Hepatocyte (in vitro differentiated cells): ENCODE measurements around the gene ERCC1. TPM values are rescaled to one million over a fixed set of nuclear protein-coding genes. Genes with fewer than 3 reads are reported as not detected.

Experiments used
- DNase-seq: peaks from one replicate; pipeline ENCODE4 v3.0.0-alpha.2; 2016; ENCODE audit warnings: low spot score
- H2AFZ ChIP-seq: fragments of 200-600 bp; sonication (generic); 2 replicates; pipeline ENCODE4 v1.6.0; 2016; ENCODE audit warnings: antibody characterized with exemption, mild to moderate bottlenecking
- H3K27ac ChIP-seq: fragments of 200-600 bp; sonication (generic); 2 replicates; pipeline ENCODE4 v1.5.1; 2016; ENCODE audit warnings: mild to moderate bottlenecking
- H3K27me3 ChIP-seq: fragments of 200-600 bp; sonication (generic); 2 replicates; pipeline ENCODE4 v1.6.1; 2016
- H3K36me3 ChIP-seq: fragments of 200-600 bp; sonication (generic); replicated peaks from 2 replicates; pipeline ENCODE4 v1.5.1; 2016; ENCODE audit warnings: low read depth; ENCODE audit not compliant: insufficient read depth
- H3K4me1 ChIP-seq: fragments of 200-600 bp; sonication (generic); 2 replicates; pipeline ENCODE4 v1.5.1; 2016; ENCODE audit warnings: mild to moderate bottlenecking, moderate library complexity; ENCODE audit not compliant: insufficient read depth
- H3K4me2 ChIP-seq: fragments of 200-600 bp; sonication (generic); 2 replicates; pipeline ENCODE4 v1.6.0; 2016
- H3K4me3 ChIP-seq: fragments of 200-600 bp; sonication (generic); 2 replicates; pipeline ENCODE4 v1.5.1; 2016; ENCODE audit warnings: mild to moderate bottlenecking
- H3K79me2 ChIP-seq: fragments of 200-600 bp; sonication (generic); 2 replicates; pipeline ENCODE4 v1.6.0; 2017; ENCODE audit warnings: mild to moderate bottlenecking
- H3K9me2 ChIP-seq: fragments of 200-600 bp; sonication (generic); replicated peaks from 2 replicates; pipeline ENCODE4 v1.6.0; 2017; ENCODE audit warnings: mild to moderate bottlenecking; ENCODE audit not compliant: insufficient read depth
- H3K9me3 ChIP-seq: fragments of 200-600 bp; sonication (generic); 2 replicates; pipeline ENCODE4 v1.5.1; 2016; ENCODE audit warnings: low read depth, mild to moderate bottlenecking
- H4K20me1 ChIP-seq: fragments of 200-600 bp; sonication (generic); 2 replicates; pipeline ENCODE4 v1.6.0; 2016; ENCODE audit warnings: mild to moderate bottlenecking; ENCODE audit not compliant: insufficient read depth, poor library complexity, severe bottlenecking
- EZH2 ChIP-seq: fragments of 200-600 bp; sonication (generic); IDR thresholded peaks from 2 replicates; pipeline ENCODE4 v1.6.1; 2016; ENCODE audit warnings: antibody characterized with exemption, mild to moderate bottlenecking, borderline replicate concordance
- EZH2phosphoT487 ChIP-seq: fragments of 200-600 bp; sonication (generic); IDR thresholded peaks from one replicate; pipeline ENCODE4 v1.6.1; 2018; ENCODE audit warnings: antibody characterized with exemption, mild to moderate bottlenecking, low read depth, moderate library complexity; ENCODE audit not compliant: unreplicated experiment, severe bottlenecking
- WGBS: methylation state at CpG from one replicate; pipeline ENCODE4 v1.1.6; 2016; ENCODE audit warnings: low lambda C conversion rate; ENCODE audit errors: missing lambda C conversion rate; 5-methylcytosine and 5-hydroxymethylcytosine counted together
- polyA plus RNA-seq: library from polyadenylated mRNA; unstranded; fragments of >200 nt; fragmentation: Nextera tagmentation; extraction: Ambion mirVana; gene quantifications from 2 replicates; pipeline ENCODE4 v1.2.1, GENCODE V29; 2016
- total RNA-seq: library from RNA; depleted of rRNA; stranded (reverse); fragments of >200 nt; gene quantifications from 2 replicates; pipeline ENCODE4 v1.2.3, GENCODE V29; 2014
- TF ChIP-seq, protein P1 (sequence below): fragments of 200-600 bp; sonication (generic); IDR thresholded peaks from 2 replicates; pipeline ENCODE4 v1.5.1; 2016; ENCODE audit warnings: antibody characterized with exemption, mild to moderate bottlenecking; ENCODE audit not compliant: poor library complexity

ERCC1 gene
- total and polyA plus RNA-seq, 2 experiments from 2014 or later, result 42.5 to 66.7 TPM

GRCh38 chr19:45418802-45419201 is 4.9 kb downstream of the ERCC1 start:
- Histone ChIP-seq H3K79me2 (peaks cover 10% of the 10 kb centered on the region), H3K4me2 (no peak overlapping the region), H3K4me1 (peaks cover 7% of the 10 kb centered on the region), H3K9me2 (no peaks in the 10 kb centered on the region), H3K36me3 (no peaks in the 10 kb centered on the region), H4K20me1 (no peaks in the 10 kb centered on the region), H3K4me3 (no peak overlapping the region), H3K9me3 (no peaks in the 10 kb centered on the region), H2AFZ (no peak overlapping the region), H3K27me3 (no peaks in the 10 kb centered on the region), H3K27ac (no peak overlapping the region)
- TF ChIP-seq, protein P1, sequence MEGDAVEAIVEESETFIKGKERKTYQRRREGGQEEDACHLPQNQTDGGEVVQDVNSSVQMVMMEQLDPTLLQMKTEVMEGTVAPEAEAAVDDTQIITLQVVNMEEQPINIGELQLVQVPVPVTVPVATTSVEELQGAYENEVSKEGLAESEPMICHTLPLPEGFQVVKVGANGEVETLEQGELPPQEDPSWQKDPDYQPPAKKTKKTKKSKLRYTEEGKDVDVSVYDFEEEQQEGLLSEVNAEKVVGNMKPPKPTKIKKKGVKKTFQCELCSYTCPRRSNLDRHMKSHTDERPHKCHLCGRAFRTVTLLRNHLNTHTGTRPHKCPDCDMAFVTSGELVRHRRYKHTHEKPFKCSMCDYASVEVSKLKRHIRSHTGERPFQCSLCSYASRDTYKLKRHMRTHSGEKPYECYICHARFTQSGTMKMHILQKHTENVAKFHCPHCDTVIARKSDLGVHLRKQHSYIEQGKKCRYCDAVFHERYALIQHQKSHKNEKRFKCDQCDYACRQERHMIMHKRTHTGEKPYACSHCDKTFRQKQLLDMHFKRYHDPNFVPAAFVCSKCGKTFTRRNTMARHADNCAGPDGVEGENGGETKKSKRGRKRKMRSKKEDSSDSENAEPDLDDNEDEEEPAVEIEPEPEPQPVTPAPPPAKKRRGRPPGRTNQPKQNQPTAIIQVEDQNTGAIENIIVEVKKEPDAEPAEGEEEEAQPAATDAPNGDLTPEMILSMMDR, result no peak
- TF ChIP-seq EZH2phosphoT487 (no peak), EZH2 (no peak)
- no peak for DNase-seq
- WGBS, result 95% methylated on average over 9 of the region's 9 CpGs

- H3K79me2 ChIP-seq, result no peaks in the 10 kb centered on the region
- TF ChIP-seq EZH2, result no peak
- TF ChIP-seq EZH2phosphoT487, result no peak
- TF ChIP-seq, protein P1, result no peak
- H3K4me3 ChIP-seq, result no peak overlapping the region
- no peaks in the 10 kb centered on the region for H3K9me3 ChIP-seq
- WGBS, result 89% methylated on average over 4 of the region's 4 CpGs
- no peak for DNase-seq
- H4K20me1 ChIP-seq, result no peaks in the 10 kb centered on the region
- no peak overlapping the region for H3K4me2 ChIP-seq
- H2AFZ ChIP-seq, result no peak overlapping the region
- H3K4me1 ChIP-seq, result no peaks in the 10 kb centered on the region
- H3K27ac ChIP-seq, result no peak overlapping the region
- no peaks in the 10 kb centered on the region for H3K9me2 ChIP-seq
- no peaks in the 10 kb centered on the region for H3K27me3 ChIP-seq
- no peaks in the 10 kb centered on the region for H3K36me3 ChIP-seq
Measured at GRCh38 chr19:45417151-45417550, 6.6 kb downstream of the ERCC1 start.

- no peak for DNase-seq
- 97% methylated on average over 8 of the region's 8 CpGs for WGBS
Measured at GRCh38 chr19:45414468-45414867, 9.2 kb downstream of the ERCC1 start.

More at GRCh38 chr19:45414468-45414867, 9.2 kb downstream of the ERCC1 start:
- H3K9me2 ChIP-seq, result no peaks in the 10 kb centered on the region
- no peaks in the 10 kb centered on the region for H3K9me3 ChIP-seq
- H3K4me1 ChIP-seq, result no peaks in the 10 kb centered on the region
- H3K27me3 ChIP-seq, result no peaks in the 10 kb centered on the region
- H3K27ac ChIP-seq, result no peak overlapping the region
- H2AFZ ChIP-seq, result no peak overlapping the region
- TF ChIP-seq, protein P1, result no peak
- TF ChIP-seq EZH2phosphoT487 (no peak), EZH2 (no peak)
- H3K36me3 ChIP-seq, result no peaks in the 10 kb centered on the region
- H3K4me2 ChIP-seq, result no peak overlapping the region
- no peak overlapping the region for H3K4me3 ChIP-seq
- H4K20me1 ChIP-seq, result no peaks in the 10 kb centered on the region
- no peaks in the 10 kb centered on the region for H3K79me2 ChIP-seq
